HepG2 (cell line): ENCODE results near the gene TDRD6. TPM values are rescaled to one million over a fixed set of nuclear protein-coding genes. Genes with fewer than 3 reads are reported as not detected.

ENCODE experiments used
- ATAC-seq: fragments of 200-7000 bp; cut with Tn5 transposase; 3 replicates; pipeline ENCODE4 v1.9.1; 2020; ENCODE audit warnings: mild to moderate bottlenecking, moderate library complexity
- BruUV-seq: library from RNA; stranded (reverse); fragments of 400-500 nt; replicated peaks from 2 replicates; lab custom pipeline; 2021; lab: Mats Ljungman, UMichigan
- CTCF ChIA-PET: fragments of 300-600 bp; formaldehyde crosslinking; extraction: SDS; loops from one replicate; lab custom pipeline; 2021; ENCODE audit warnings: low total read pairs, inconsistent platforms, low intra/inter-chr PET ratio; lab: Yijun Ruan, JAX
- POLR2A ChIA-PET: fragments of 350-600 bp; sonication (Branson Sonifier 250); formaldehyde crosslinking; loops from one replicate; lab custom pipeline; 2020; ENCODE audit warnings: antibody characterized with exemption, inconsistent platforms; lab: Yijun Ruan, JAX
- DNase-seq: peaks from one replicate; pipeline ENCODE4 v3.0.0-alpha.2; 2015; ENCODE audit warnings: low spot score
- FAIRE-seq: peaks from 3 replicates; lab custom pipeline; 2011; peaks lifted over from hg19 to GRCh38; lab: Jason Lieb, UNC
- H2AFZ ChIP-seq: one replicate; pipeline ENCODE4 v1.6.1; 2011; ENCODE audit warnings: low read length, inconsistent platforms
- H3K27ac ChIP-seq: fragments of 300-600 bp; 3 replicates; pipeline ENCODE4 v1.8.0; 2011; ENCODE audit warnings: mixed run types, mild to moderate bottlenecking, mixed read lengths, low read length, inconsistent platforms; ENCODE audit not compliant: insufficient read depth; ENCODE audit errors: extremely low read length
- H3K27me3 ChIP-seq, 2 experiments: fragments of 200-600 bp in 1 of 2; 2 replicates in 1 of 2; 3 replicates in 1 of 2; pipeline versions ENCODE4 v1.6.0 to v1.8.0; 2011; ENCODE audit warnings: low read length in 2 of 2, mild to moderate bottlenecking in 2 of 2, moderate library complexity in 2 of 2, inconsistent platforms in 1 of 2; ENCODE audit not compliant: insufficient read depth in 2 of 2, control insufficient read depth in 1 of 2
- H3K36me3 ChIP-seq, 2 experiments: fragments of 200-600 bp in 1 of 2; replicated peaks in 1 of 2; 2 replicates in 1 of 2; 3 replicates in 1 of 2; pipeline versions ENCODE4 v1.5.1 to v1.8.0; 2011; ENCODE audit warnings: low read length in 2 of 2, inconsistent platforms in 1 of 2; ENCODE audit not compliant: insufficient read depth in 2 of 2, control insufficient read depth in 1 of 2
- H3K4me1 ChIP-seq: 2 replicates; pipeline ENCODE4 v1.5.1; 2012; ENCODE audit warnings: low read length, inconsistent platforms; ENCODE audit not compliant: insufficient read depth
- H3K4me2 ChIP-seq: 2 replicates; pipeline ENCODE4 v1.6.0; 2011; ENCODE audit warnings: low read depth, low read length, inconsistent platforms
- H3K4me3 ChIP-seq, 3 experiments: fragments of 200-600 bp in 1 of 3; sonication (generic), shearing (Covaris generic) in 1 of 3; replicated peaks in 1 of 3; 2 replicates each; pipeline ENCODE4 v1.5.1; 2011 to 2016; ENCODE audit warnings: low read length in 3 of 3, inconsistent platforms in 2 of 3, low read depth in 2 of 3, mild to moderate bottlenecking in 2 of 3, control low read depth in 1 of 3, mixed read lengths in 1 of 3; ENCODE audit not compliant: insufficient read depth in 1 of 3
- H3K79me2 ChIP-seq: one replicate; pipeline ENCODE4 v1.6.1; 2011; ENCODE audit warnings: low read length, inconsistent platforms; ENCODE audit not compliant: insufficient read depth
- H3K9ac ChIP-seq: 2 replicates; pipeline ENCODE4 v1.6.0; 2011; ENCODE audit warnings: mild to moderate bottlenecking, low read depth, low read length, inconsistent platforms; ENCODE audit not compliant: insufficient read depth
- H3K9me3 ChIP-seq: 2 replicates; pipeline ENCODE4 v1.5.1; 2012; ENCODE audit warnings: mild to moderate bottlenecking, low read length
- H4K20me1 ChIP-seq: 2 replicates; pipeline ENCODE4 v1.6.0; 2011; ENCODE audit warnings: inconsistent platforms, mild to moderate bottlenecking, low read length, moderate library complexity; ENCODE audit not compliant: insufficient read depth
- CC2D1A ChIP-seq: sonication (generic); formaldehyde crosslinking; IDR thresholded peaks from 2 replicates; pipeline ENCODE4 v1.8.1; 2023; ENCODE audit warnings: mild to moderate bottlenecking, missing genetic modification reagents
- CCAR2 ChIP-seq: fragments of 200-400 bp; formaldehyde crosslinking; optimal IDR thresholded peaks from 2 replicates; pipeline ENCODE3; 2018; ENCODE audit warnings: low read depth, mild to moderate bottlenecking, low read length, moderate library complexity
- ELF4 ChIP-seq: sonication (generic); formaldehyde crosslinking; IDR thresholded peaks from 2 replicates; pipeline ENCODE4 v1.5.0; 2020; ENCODE audit warnings: missing genetic modification reagents, mild to moderate bottlenecking, moderate library complexity, borderline replicate concordance
- HOXA5 ChIP-seq: sonication (generic); formaldehyde crosslinking; IDR thresholded peaks from 2 replicates; pipeline ENCODE4 v1.4.0; 2020; ENCODE audit warnings: missing genetic modification reagents
- IKZF4 ChIP-seq: sonication (generic); formaldehyde crosslinking; IDR thresholded peaks from 2 replicates; pipeline ENCODE4 v1.5.1; 2020; ENCODE audit warnings: borderline replicate concordance, mild to moderate bottlenecking, low read depth, missing genetic modification reagents; ENCODE audit errors: not compliant biosample characterization
- KMT2B ChIP-seq: IDR thresholded peaks from 2 replicates; pipeline ENCODE4 v1.6.1; 2016; ENCODE audit warnings: missing genetic modification reagents, missing compliant biosample characterization
- MTF1 ChIP-seq: sonication (generic); formaldehyde crosslinking; IDR thresholded peaks from 2 replicates; pipeline ENCODE4 v1.5.0; 2020; ENCODE audit warnings: missing genetic modification reagents
- NR1H2 ChIP-seq: sonication (generic); formaldehyde crosslinking; IDR thresholded peaks from 2 replicates; pipeline ENCODE4 v1.8.1; 2022; ENCODE audit warnings: low read depth, missing genetic modification reagents, borderline replicate concordance
- RBM39 ChIP-seq: fragments of 200-400 bp; formaldehyde crosslinking; IDR thresholded peaks from one replicate; pipeline ENCODE4 v1.6.1; 2018; ENCODE audit warnings: antibody characterized with exemption, mild to moderate bottlenecking, low read depth, low read length; ENCODE audit not compliant: poor library complexity, severe bottlenecking
- SALL1 ChIP-seq: sonication (generic); formaldehyde crosslinking; IDR thresholded peaks from 2 replicates; pipeline ENCODE4 v1.8.0; 2022; ENCODE audit warnings: mild to moderate bottlenecking, missing genetic modification reagents
- TP53 ChIP-seq: sonication (generic); formaldehyde crosslinking; conservative IDR thresholded peaks from 2 replicates; pipeline ENCODE4 v1.4.0; 2020; ENCODE audit warnings: missing genetic modification reagents
- ZBTB42 ChIP-seq: sonication (generic); formaldehyde crosslinking; IDR thresholded peaks from 2 replicates; pipeline ENCODE4 v1.5.0; 2020; ENCODE audit warnings: mild to moderate bottlenecking, missing genetic modification reagents
- ZFX ChIP-seq: sonication (generic); formaldehyde crosslinking; IDR thresholded peaks from 2 replicates; pipeline ENCODE4 v1.4.0; 2020; ENCODE audit warnings: mild to moderate bottlenecking, low read depth, missing genetic modification reagents, moderate library complexity
- ZNF496 ChIP-seq: sonication (generic); formaldehyde crosslinking; IDR thresholded peaks from 2 replicates; pipeline ENCODE4 v1.8.1; 2023; ENCODE audit warnings: mild to moderate bottlenecking, moderate library complexity, missing genetic modification reagents; ENCODE audit not compliant: insufficient replicate concordance
- ZNF552 ChIP-seq: sonication (generic); formaldehyde crosslinking; IDR thresholded peaks from 2 replicates; pipeline ENCODE4 v1.9.0; 2022; ENCODE audit warnings: missing genetic modification reagents, mild to moderate bottlenecking, borderline replicate concordance
- ZNF577 ChIP-seq: sonication (generic); formaldehyde crosslinking; IDR thresholded peaks from 2 replicates; pipeline ENCODE4 v1.4.0; 2020; ENCODE audit warnings: mild to moderate bottlenecking, low read depth, missing genetic modification reagents, borderline replicate concordance
- ZNF605 ChIP-seq: sonication (generic); formaldehyde crosslinking; IDR thresholded peaks from 2 replicates; pipeline ENCODE4 v1.8.0; 2022; ENCODE audit warnings: mild to moderate bottlenecking, missing genetic modification reagents
- ZNF777 ChIP-seq: sonication (generic); formaldehyde crosslinking; IDR thresholded peaks from 2 replicates; pipeline ENCODE4 v1.4.0; 2020; ENCODE audit warnings: missing genetic modification reagents
- WGBS: methylation state at CpG from one replicate; pipeline ENCODE4 v1.1.6; 2017; ENCODE audit warnings: low lambda C conversion rate; 5-methylcytosine and 5-hydroxymethylcytosine counted together
- in situ Hi-C: cut with HindIII; loops from 2 replicates; pipeline ENCODE4 v1.10.0; 2017; ENCODE audit warnings: low pct_unique_long_range_greater_than_20kb; ENCODE audit not compliant: extremely low pct_ligation_motif_present
- intact Hi-C: fragments of 100-400 bp; cut with micrococcal nuclease; formaldehyde crosslinking; loops from one replicate; pipeline ENCODE4 v1.10.0; 2022; ENCODE audit not compliant: unreplicated experiment
- polyA plus RNA-seq, 8 experiments: library from polyadenylated mRNA; depleted of rRNA in 3 of 8; stranded (reverse) in 7 of 8; unstranded in 1 of 8; fragments of >200 nt; fragmentation: Illumina TruSeq in 4 of 8; extraction: Trizol in 4 of 8; gene quantifications; 2 replicates each; pipeline versions ENCODE4 v1.2.1 to v1.2.3, GENCODE V29; 2011 to 2016; ENCODE audit warnings: low read depth in 4 of 8, missing spikeins in 1 of 8, mixed read lengths in 1 of 8; ENCODE audit not compliant: insufficient read depth in 1 of 8
- total RNA-seq, 5 experiments: library from RNA; depleted of rRNA; stranded (reverse); fragments of >200 nt; fragmentation: Illumina TruSeq; extraction: Trizol; gene quantifications; 2 replicates each; pipeline ENCODE4 v1.2.3, GENCODE V29; 2016; ENCODE audit warnings: low read depth in 1 of 5
- TF ChIP-seq, protein P1 (sequence below): IDR thresholded peaks from 2 replicates; pipeline ENCODE4 v1.6.1; 2016; ENCODE audit warnings: missing compliant biosample characterization, missing genetic modification reagents, borderline replicate concordance
- TF ChIP-seq, protein P2 (sequence below): sonication (generic); formaldehyde crosslinking; IDR thresholded peaks from 2 replicates; pipeline ENCODE4 v1.8.1; 2023; ENCODE audit warnings: mild to moderate bottlenecking, inconsistent platforms, moderate library complexity, missing genetic modification reagents, borderline replicate concordance
- TF ChIP-seq, protein P3 (sequence below): IDR thresholded peaks from 2 replicates; pipeline ENCODE4 v1.6.1; 2016; ENCODE audit warnings: mild to moderate bottlenecking, missing biosample characterization, missing genetic modification reagents

Gene TDRD6
- total and polyA plus RNA-seq, 2 of the 13 experiments (the other 11 are each of a cell fraction or from before 2014, with no cell fraction given) = not detected

DNA sequence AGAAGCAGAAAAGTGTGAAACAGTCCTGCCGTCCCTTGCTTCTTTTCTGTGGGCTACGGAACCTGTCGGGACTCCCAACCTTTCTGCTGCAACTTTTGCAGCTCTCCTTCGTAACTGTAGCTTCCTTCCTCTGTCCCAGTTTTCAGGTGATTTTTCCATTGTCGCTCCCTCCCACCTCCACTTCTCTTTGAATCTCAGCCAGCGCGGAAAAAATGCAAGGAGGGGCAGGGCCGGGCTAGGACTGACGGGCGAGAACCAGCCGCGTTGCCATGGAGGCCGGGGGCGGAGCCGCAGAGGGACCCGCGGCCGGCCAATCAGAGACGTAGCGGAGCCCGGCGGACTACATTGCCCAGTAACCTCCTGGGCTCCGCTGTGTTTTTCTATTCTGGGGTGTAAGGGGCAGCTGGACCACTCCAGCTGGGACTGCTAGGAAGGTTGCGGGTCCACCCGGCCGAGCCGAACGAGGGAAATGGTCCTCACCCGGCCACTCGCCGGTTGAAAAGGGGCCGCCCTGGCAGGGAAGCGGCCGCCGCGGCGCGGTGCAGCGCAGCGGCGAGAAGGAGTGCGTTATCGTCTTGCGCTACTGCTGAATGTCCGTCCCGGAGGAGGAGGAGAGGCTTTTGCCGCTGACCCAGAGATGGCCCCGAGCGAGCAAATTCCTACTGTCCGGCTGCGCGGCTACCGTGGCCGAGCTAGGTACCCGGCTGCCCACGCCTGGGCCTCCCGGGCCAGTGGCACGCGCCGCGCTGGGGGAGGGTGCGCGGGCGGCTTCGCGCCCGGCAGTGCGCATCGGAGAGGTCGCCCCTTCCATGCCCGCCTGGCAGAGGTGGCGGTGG is 34.9 kb upstream of the TDRD6 start, which contains the start of the genes CYP39A1 and SLC25A27:
Gene CYP39A1, minus strand, starts transcription at position 216 of the 836 bp plus-strand sequence. CDS start 236 bp downstream, outside the sequence.
Gene SLC25A27, plus strand, starts transcription at position 373 of the 836 bp plus-strand sequence. Its CDS starts 218 bp downstream, at position 591.
- in situ Hi-C loops (no loop called here), intact Hi-C loops (loop anchor here (10.0 kb wide), 1 partner anchor 158 kb away; the partner anchor contains the start of gene RCAN2)
- DNase-seq (peak; percentile 79), ATAC-seq (peak; percentile 99), FAIRE-seq (peak; percentile 79)
- WGBS = under 1% methylated on average over 26 of the region's 72 CpGs
- peak within 1 kb of the TSS; percentile 69 to 79 (median 70); a peak in 5 of 6 replicates for H3K4me3 ChIP-seq
- no TSS peak for BruUV-seq
- no peaks in the 10 kb centered on the region for H3K36me3 ChIP-seq
- ChIA-PET CTCF (no interaction called here), POLR2A (no interaction called here)
- H2AFZ ChIP-seq = peak within 1 kb of the TSS; percentile 83
- peak within 1 kb of the TSS; percentile 93 for H3K4me2 ChIP-seq
- H3K4me1 ChIP-seq = peaks cover 20% of the 10 kb centered on the region
- no peak within 1 kb of the TSS for H3K27ac ChIP-seq
- H4K20me1 ChIP-seq = no peaks in the 10 kb centered on the region
- H3K9ac ChIP-seq = 0 out of 2 replicates have a peak within 1 kb of the TSS, but pooled peaks have one; percentile 2
- no peaks in the 10 kb centered on the region for H3K9me3 ChIP-seq
- H3K79me2 ChIP-seq = no peaks in the 10 kb centered on the region
- peaks cover 0 to 25% of the 10 kb centered on the region in 2 experiments; a peak in 2 of 5 replicates for H3K27me3 ChIP-seq
- TF ChIP-seq ZBTB42 (CRISPR knock-in tag) (no peak), ZNF577 (CRISPR knock-in tag) (no peak), ZFX (CRISPR knock-in tag) (no peak), ZNF777 (peak; percentile 59; the same call in 1 of the 2 replicates), ZNF552 (CRISPR knock-in tag) (no peak), TP53 (CRISPR knock-in tag) (0 out of 2 replicates have a peak, but pooled peaks have one; percentile 24), CC2D1A (CRISPR knock-in tag) (no peak), HOXA5 (CRISPR knock-in tag) (no peak), SALL1 (CRISPR knock-in tag) (peak; percentile 11; the same call in 1 of the 2 replicates), IKZF4 (CRISPR knock-in tag) (peak; percentile 20), ELF4 (no peak), RBM39 (peak; percentile 37), ZNF605 (CRISPR knock-in tag) (no peak), NR1H2 (no peak), ZNF496 (CRISPR knock-in tag) (no peak), MTF1 (CRISPR knock-in tag) (0 out of 2 replicates have a peak, but pooled peaks have one; percentile 20), CCAR2 (no peak), KMT2B (peak; percentile 54; the same call in 1 of the 2 replicates)
- TF ChIP-seq, protein P1, sequence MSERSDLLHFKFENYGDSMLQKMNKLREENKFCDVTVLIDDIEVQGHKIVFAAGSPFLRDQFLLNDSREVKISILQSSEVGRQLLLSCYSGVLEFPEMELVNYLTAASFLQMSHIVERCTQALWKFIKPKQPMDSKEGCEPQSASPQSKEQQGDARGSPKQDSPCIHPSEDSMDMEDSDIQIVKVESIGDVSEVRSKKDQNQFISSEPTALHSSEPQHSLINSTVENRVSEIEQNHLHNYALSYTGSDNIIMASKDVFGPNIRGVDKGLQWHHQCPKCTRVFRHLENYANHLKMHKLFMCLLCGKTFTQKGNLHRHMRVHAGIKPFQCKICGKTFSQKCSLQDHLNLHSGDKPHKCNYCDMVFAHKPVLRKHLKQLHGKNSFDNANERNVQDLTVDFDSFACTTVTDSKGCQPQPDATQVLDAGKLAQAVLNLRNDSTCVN (CRISPR knock-in tag) = no peak
- TF ChIP-seq, protein P2, sequence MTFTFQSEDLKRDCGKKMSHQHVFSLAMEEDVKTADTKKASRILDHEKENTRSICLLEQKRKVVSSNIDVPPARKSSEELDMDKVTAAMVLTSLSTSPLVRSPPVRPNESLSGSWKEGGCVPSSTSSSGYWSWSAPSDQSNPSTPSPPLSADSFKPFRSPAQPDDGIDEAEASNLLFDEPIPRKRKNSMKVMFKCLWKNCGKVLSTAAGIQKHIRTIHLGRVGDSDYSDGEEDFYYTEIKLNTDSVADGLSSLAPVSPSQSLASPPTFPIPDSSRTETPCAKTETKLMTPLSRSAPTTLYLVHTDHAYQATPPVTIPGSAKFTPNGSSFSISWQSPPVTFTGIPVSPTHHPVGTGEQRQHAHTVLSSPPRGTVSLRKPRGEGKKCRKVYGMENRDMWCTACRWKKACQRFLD = no peak
- TF ChIP-seq, protein P3, sequence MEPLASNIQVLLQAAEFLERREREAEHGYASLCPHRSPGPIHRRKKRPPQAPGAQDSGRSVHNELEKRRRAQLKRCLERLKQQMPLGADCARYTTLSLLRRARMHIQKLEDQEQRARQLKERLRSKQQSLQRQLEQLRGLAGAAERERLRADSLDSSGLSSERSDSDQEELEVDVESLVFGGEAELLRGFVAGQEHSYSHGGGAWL (CRISPR knock-in tag) = peak; percentile 58; the same call in 1 of the 2 replicates
